NCI-H748 treated with DMSO at 0.1 percent for 48 hours (cell line): ENCODE measurements around the gene ACSL6.

ENCODE experiments used
- DNase-seq: peaks from one replicate; lab custom pipeline; 2025; lab: John Stamatoyannopoulos, UW

The ACSL6 gene

DNA sequence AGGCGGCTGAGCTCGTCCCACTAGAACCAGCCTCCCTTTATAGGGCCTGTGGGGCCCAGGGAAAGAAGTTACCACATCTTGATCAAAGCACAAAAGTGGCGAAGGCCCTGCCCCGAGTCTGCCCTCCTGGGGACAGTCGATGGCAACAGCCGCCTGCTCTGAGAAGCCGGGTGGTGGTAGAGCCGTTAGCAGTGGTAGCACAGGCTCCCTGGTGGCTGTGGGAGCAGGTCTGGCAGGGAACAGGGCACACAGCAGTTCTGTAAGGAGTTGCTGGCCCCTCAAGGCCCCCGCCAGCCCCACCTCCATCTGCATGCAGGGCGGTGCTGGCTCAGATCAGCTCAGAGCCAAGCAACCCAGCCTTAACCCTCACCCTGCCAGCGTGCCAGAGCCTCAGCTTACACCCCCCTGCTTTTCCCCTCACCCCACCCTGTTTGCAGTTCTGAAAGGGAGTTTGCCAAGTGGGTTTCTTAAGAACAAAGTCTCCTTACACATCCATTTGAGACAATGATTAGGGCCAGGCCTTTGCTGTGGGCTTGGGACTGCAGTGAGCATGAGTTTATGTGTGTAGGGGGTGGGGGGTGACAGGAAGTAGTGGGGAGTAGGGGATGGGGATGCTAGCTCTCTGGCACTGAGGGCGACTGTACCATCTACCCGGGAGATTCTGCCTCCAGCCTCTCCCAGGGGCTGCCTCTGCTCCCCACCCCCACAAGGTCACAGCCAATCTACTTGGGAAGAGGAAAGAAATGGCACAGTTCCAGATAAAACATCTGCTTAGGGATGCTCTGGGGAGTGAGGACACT, 11.8 kb downstream of the ACSL6 start:
- no peak for DNase-seq

DNA sequence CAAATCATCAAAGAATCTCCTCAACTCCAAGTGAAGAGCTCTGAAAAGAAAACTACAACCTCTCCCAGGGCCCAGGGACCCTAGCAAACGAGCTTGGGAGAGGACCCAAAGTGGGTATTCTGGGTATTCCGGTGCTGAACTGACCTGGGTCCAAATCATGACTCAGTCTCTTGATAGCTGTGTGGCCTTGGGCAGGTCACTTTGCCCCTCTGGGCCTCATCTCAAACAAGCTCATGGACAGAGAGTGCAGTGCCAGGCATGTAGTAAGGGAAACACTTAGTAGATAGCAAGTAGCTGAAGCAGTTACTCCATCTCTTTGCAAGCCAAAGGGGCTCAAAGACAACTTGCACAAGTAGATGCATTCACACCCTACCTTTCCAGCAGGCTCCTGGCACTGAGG, 12.4 kb downstream of the ACSL6 start:
- DNase-seq = no peak

DNA sequence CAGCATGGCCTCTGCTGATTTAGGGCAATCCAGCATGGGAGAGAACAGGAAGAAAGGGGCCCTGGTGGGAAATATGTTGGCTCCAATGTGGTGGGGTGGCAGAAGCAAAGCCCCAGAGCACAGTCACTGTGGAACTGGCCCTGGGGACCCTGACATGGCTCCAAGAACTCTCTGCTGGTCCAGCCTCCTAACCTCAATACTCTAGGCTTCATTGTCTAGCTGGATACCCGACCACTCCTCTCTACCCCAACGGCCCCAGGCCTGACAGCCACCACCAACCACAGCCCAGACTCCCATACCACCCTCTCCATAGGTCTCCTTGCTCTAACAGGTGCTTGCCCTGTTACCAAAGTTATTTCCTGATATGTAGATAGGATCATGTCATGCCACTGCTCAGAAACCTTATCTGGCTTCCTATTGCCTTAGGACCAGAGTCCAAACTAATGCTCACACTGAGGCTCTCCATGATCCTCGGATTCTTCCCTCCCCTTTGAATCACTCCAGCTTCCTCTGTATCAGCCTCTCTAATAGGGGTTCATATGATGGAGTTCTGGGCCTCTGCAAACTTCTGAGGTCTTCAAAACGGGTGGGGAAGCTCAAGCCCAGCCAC, 12.9 kb downstream of the ACSL6 start:
- no peak for DNase-seq

DNA sequence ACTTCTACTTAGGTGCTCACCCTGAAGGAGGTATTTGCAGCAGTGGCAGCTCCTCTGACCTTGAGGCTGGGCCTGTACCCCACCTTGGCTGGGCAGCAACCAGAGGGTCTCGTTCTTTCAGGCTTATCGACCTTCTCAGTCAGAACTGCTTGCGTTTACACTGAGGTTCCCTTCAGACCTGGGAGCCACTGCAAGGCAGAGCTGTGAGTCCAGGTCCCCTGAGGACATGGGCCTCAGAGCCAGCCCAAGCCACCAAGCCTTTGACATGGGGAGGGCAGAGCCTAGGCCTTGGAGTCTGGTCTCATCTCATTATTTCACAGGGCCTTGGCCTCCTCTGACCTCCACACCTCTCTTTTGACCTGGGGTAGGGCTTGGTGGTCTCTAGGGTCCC, 13.7 kb downstream of the ACSL6 start:
- DNase-seq = no peak

DNA sequence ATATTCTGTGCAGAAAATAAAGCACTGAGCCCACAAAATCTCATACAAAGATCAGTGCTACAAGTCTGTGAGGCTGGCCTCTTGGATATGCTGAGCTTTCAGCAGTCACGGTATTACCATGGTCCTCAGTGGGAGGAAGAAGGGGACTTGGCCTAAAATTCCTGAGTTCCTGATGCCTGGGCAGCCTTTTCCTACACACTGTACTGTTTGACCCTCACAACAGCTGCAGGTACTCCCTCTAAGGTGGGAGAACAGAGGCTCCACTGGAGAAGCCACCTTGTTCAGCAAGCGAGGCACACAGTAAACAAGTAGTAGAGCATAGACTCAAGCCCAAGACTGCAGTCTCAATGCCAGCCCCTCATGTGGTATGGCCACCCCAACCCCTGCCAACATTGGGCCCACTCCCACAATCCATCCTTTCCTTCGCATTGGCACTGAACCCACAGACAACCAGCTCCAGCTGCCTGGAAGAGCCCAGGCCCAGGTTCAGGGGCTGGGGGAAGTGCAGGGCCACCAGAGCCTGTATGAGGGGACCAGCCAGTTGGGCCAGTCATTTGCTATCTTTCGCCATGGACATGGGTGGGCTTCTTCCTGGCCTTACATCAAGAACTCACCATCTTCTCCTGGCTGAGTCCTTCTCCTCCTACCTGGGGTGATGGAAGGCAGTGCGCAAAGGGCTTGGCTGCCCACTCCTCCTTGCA, 14.3 kb downstream of the ACSL6 start:
- DNase-seq = no peak

DNA sequence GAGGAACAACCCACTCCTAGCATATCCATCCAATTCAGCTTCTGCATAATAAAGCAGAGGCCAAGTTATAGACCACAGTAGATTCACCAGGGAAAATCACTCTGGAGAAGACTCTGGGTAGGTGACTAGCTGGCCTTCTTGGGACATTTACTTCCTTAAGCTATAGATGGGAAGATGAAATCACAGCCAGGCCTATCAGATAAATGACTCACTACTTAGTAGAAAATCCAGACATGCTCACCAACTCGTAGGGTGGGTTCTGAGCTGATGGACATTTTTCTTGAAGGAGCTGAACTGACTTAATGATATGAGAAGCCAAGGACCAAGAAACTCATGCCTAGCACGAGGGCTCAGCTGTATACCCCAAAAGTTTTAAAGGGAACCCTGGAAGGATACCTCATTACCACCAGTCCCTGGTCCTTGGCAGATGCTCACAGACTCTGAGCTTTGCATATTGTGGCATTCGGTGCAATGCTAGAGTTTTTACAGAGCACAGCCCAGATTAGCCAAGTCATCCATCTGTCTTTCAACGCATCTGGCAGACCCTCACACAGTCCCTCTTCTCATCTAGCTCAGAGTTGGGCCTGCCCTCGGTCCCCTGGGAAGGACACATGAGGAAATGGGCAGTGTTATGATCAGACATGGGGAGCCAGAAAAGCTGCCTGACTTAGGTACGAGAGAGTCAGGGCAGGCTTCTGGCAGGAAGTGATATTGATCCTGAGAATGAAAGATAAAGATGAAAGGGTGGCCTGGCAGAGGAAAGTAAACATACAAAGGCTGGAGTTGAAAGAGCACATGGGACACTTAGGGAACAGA, 15.0 kb downstream of the ACSL6 start:
- no peak for DNase-seq

DNA sequence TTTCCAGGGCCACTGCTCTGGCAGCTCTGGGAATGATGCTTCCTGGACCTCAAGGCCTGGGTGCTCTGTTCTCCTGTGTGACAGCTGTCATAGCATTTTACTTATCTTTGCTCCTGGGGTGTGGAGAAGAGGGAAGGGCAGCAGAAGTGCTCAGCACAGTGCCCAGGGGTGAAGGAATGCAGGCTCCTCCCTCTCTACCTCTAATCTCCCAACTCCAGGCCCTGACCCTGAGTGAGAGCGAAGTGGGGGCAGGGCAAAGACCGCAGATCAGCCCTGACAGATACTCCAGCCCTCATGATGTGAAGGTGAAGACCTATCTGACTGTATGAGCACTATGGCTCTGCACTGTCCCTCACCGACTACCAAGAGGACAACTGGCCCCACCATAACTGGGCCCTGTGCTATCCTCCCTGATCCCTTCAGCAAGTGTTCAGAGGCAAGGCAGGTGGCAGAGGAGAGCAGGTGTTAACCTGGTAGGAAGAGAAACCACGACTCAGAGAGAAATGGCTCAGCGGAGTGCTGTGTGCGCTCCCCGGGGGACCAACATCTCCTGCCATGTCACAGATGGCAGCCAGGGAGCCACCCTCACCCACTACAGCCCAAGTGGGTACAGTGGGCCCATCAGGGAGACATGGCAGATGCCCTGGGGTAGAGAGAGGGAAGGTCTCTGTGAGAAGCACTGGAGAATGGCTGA, 16.8 kb downstream of the ACSL6 start:
- DNase-seq = no peak

DNA sequence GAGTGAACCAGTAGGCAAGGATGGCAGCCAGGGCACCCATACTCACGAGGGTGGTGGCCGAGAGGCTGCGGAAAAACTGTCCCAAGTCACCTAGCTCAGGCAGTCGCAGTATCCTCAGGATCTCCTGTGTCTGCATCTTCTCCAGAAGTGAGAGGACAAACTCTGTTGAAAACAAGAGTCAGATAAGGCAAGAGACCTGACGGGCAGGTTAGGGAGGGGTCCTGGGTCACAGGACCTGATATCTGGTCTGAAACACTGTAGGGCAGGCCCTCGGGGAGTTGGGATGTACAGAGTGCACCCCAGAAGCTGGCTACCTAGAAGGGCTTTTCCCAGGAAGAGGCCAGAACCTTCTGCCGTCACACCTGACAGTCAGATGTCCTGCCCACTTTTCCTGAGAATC, 17.4 kb downstream of the ACSL6 start:
- no peak for DNase-seq

DNA sequence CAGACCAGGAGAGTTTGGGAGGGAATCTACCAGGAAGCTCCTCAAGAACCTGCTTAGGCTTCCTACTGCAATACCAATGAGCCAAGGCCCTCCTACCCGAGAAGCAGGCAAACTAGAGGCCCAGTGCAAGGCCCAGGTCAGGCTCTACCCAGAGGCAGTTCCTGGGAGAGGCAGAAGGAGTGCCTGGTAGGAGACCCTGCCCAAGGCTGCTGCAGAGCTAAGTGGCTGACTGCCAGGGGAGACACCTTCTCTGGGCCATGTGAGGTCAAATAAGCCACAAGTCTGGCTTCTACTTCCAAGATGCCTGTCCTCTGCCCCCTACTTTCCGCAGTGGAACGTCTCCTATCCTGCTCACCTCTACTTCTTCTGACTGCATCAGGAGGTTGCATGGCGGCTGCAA, 17.8 kb downstream of the ACSL6 start:
- no peak for DNase-seq

DNA sequence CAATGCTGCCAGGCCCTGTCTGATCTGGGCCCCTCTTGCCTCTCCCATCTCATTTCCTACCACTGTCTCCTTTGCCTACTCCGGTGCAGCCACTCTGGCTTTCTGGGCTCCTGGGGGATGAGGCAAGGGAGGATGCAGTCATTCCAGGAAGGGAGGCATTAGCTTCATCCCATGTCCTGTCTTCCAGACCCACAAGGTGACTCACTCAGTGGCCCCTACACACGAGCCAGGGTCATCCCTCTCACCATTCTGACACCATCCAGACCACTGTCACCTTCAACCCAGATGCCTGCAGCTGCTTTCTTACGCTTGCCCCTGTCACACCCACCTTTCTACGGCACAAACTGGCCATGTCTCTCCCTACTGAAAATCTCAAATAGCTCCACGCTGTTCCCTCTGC, 19.1 kb downstream of the ACSL6 start:
- no peak for DNase-seq

DNA sequence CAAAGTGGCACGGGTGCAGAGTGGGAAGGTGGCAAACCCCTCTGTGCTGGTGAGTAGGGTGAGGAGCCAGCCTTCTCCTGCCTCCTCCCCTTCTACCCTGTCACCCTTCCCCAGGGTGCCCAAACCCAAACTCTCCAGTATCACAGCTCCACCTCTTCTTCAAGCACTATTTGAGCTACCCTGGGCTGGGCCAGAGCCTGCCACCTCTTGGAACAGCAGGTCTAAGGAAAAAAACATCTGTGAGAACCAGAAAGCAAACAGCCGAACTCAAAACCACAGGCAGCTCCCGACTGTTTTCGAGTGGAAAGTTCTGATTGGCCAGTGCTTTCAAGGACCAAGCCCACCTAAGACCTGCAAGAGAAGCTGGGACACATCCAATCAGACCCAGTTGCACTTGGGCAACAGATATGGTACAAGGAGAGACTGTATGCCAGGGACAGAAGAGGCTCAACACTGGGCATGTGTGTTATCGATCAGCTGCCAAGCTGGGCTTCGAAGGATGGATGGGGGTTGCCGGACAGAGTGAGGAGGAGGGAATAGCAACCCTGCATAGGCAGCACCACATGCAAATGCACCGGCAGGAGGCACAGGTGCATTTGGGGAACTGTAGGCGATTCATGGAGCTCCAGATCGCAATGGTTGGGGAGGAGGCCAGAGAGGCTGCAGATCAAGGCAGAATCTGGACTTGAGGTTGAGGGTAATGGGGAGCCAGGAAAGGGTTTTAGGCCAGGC, 19.7 kb downstream of the ACSL6 start:
- DNase-seq = no peak

DNA sequence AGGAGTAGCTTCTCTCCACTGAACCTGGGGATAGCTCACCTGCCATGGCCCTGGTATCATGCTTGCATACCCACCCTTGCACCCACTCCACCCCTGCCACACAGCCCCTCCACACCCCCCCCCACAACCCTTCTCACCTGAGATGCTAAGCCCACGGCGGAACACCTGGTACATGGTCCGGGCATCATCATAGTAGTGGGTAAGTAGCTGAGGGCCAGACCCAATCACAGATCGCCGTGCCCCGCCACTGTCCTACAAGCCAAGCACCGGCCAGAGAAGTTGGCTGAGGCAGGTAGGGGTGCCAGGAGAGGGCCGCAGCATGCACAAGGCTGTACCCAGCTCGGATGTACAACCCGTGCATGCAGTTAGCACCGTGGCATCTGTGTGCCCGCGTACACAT, 20.7 kb downstream of the ACSL6 start:
- no peak for DNase-seq

DNA sequence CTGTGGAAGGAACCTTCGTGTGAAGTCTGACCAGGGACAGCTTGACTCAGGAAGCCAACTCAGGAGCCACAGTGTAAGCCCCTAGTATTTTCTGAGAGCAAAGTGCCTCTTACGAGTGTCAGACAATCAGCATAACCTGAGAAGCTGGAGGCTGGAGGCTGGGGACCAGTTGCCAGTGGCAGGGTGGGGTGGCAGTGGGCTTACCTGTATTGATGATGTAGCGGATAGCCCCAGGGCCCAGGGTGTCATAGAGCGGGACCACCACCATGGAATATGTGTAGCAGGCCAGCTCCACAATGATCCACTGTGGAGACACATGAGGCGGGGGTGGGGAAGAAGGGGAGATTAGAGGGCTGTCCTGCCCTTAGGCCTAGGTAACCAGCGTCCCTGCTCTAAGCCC, 22.9 kb downstream of the ACSL6 start:
- DNase-seq = no peak

DNA sequence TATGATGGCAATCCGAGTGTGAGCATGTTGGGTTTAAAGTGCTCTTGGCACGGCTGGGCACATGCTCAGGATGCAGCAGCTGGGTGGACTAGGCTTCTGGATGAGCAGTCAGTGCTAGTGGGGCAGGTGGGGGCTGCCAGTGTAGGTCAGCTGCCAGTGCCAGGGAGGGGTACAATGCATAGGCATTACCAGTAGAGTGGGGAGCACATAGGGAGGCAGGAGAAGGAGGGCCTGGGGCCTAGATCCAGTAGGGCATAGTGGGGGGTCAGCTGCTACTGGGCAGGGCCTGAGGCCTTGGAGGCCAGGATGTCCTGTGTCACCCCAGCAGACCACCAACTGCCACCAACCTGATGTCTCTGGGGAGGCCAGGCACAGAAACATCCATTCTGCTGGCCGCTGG, 24.2 kb downstream of the ACSL6 start:
- DNase-seq = no peak

DNA sequence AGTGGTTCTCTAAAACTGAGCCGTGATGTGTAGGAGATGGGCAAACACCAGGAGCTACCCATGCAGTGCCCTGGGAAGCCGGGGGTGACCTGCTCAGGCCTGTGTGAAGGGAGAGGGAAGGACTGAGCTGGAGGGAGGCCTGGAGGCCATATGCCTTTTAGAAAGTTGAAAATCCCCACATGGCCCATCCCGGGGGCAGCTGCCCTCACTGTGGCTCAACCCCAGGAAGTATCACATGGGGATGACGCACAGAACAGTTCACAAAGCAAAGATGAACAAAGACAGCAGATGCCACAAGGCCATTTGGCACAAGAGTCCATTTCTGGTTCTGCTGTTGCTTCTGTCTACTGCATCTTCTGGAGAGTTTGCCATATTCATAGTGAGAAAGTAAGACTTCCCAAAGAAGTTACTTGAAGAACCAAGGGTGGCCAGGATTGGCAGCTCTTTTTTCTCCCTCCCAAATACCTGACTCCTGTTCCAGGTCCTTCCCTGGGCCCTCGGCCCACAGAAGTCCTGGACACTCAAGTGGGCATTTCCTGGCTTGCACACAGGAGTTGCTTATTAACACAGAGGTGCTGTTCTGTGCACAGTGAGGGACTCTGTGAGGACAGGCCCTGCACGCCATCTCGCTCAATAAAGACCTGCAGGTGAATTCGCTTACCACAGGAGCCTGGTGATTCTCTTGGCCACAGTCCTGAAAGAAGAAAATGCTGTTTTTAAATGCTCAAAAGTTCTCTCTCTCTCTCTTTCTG, 25.1 kb downstream of the ACSL6 start:
- no peak for DNase-seq

DNA sequence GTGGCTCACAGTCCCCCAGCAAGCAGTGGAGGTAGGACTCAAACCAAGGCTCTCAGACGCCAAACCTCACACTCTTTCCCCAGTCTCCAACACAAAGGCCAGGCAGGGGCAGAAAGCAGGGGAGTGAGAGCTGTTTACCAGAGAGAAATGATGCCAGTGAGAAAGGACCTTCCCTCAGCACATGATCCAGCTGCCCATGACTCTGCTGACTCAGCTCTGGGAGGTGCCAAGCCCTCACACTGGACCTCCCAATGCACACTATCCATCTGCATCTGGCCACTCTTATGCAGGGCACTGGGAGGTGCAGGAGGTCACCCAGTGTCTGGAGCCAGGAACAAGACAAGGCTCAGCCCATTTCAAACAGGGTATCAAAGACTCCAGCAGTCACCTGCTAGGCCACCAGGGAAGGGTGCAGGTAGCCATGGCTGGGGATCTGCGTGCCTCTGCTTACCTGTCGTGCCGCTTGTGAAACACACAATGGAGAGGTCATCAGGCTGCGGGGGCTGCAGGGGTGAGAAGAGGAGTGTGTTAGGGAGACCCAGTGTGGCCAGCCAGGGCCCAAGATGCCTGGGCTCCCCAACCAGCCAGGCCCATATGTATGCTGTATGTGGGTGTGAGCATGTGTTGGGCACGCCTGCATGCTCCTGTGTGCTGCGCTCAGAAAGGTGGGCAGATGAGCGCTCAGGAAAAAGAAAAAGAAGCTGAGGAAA, 26.3 kb downstream of the ACSL6 start:
- no peak for DNase-seq

DNA sequence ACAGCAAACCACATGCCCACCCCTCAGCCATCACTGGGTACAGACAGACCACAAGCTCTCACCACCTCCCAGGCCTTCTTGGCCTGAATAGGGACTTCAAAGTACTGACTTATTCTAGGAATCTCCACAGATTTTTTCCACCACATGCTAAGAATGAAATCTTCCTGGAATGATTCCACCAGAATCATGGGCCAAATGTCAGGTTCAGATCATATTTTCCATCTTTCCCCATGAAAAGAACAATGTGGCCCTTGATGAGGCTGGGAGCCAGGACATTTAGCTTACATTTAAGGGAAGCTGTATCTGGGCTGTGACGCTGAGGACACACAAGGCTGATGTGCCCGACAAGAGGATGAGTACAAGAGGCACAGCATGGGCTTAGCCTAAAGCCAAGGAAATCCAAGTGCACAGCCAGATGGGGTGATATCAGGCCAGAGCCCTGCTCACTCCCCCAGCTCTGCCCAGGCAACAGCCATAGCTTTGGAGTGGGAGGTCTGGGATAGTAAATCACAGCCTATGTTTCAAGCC, 28.1 kb downstream of the ACSL6 start:
- DNase-seq = no peak

DNA sequence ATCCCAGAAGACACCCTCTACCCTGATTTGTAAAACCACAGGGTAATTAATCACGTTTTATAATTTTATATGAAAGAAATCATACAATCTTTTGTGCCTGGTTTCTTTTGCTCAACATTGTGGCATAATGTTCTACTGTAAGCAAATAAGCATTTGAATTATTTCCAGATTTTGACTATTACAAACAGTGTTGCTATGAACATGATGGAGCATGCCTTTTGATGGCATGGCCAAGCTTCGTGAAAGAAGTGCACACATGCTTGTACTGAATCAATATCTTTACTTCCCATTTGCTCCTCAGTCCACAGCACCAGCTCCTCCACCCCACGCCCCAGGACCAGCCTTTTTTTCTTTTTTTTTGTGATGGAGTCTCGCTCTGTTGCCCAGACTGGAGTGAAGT, 29.9 kb downstream of the ACSL6 start:
- no peak for DNase-seq

DNA sequence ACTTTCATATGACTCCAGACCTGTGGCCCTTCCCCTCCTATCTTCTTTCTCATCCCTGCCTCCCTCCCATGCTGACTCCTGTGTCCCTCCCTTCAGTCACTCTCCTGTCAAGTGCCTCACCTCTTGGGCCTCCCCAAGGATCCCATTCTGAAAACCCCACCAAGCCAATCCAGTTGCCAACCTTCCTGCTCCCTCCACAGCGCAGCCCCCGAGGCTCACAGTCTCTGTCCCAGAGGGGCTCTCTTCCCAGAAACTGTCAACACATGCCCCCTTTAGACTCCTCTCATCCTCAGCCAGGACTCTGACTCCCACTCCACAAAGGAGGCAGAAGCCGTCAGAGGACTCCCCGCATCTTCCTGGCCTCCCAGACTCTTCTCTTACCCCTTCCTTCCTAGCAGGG, 30.8 kb downstream of the ACSL6 start:
- no peak for DNase-seq

DNA sequence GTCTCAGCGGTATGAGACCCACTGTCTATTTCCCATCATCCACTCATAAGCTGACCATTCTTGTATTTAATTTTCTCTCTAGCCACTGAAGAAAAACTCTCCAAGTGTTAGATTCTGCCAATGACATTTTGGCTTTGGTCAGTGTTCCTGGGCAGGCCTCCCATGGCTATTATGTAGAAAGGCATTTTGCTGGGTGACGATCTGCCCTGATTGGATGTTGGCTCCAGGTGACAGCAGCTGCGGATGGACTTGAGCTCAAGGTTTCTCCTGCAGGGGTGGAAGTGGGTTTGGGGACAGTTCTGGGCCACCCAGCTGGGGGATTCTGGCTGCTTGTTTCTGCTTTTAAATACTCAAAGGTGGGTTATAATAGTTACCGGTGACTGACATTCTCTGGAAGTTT, 31.6 kb downstream of the ACSL6 start:
- no peak for DNase-seq
